Astrocyte (in vitro differentiated cells and primary cell): ENCODE results near the gene OVOL1. TPM values are rescaled to one million over a fixed set of nuclear protein-coding genes. Genes with fewer than 3 reads are reported as not detected.

Source experiments
- DNase-seq: peaks from one replicate; pipeline ENCODE4 v3.0.0-alpha.2; 2010; ENCODE audit warnings: low read depth
- FAIRE-seq: peaks from 2 replicates; lab custom pipeline; 2011; peaks lifted over from hg19 to GRCh38; lab: Jason Lieb, UNC
- H2AFZ ChIP-seq: 2 replicates; pipeline ENCODE4 v1.6.0; 2012; ENCODE audit warnings: low read depth, low read length, inconsistent platforms
- H3K27ac ChIP-seq: 2 replicates; pipeline ENCODE4 v1.5.1; 2011; ENCODE audit warnings: low read depth, low read length, inconsistent platforms
- H3K27me3 ChIP-seq: 2 replicates; pipeline ENCODE4 v1.6.0; 2011; ENCODE audit warnings: low read length, inconsistent platforms; ENCODE audit not compliant: insufficient read depth
- H3K36me3 ChIP-seq: 2 replicates; pipeline ENCODE4 v1.5.1; 2011; ENCODE audit warnings: low read length, inconsistent platforms; ENCODE audit not compliant: insufficient read depth
- H3K4me1 ChIP-seq: 2 replicates; pipeline ENCODE4 v1.5.1; 2011; ENCODE audit warnings: low read length, inconsistent platforms; ENCODE audit not compliant: insufficient read depth
- H3K4me2 ChIP-seq: 2 replicates; pipeline ENCODE4 v1.6.0; 2012; ENCODE audit warnings: low read length, inconsistent platforms
- H3K4me3 ChIP-seq: 2 replicates; pipeline ENCODE4 v1.5.1; 2011; ENCODE audit warnings: low read depth, mild to moderate bottlenecking, low read length, inconsistent platforms; ENCODE audit not compliant: insufficient read depth
- H3K79me2 ChIP-seq: 2 replicates; pipeline ENCODE4 v1.6.0; 2012; ENCODE audit warnings: mild to moderate bottlenecking, low read length, inconsistent platforms; ENCODE audit not compliant: insufficient read depth
- H3K9ac ChIP-seq: 2 replicates; pipeline ENCODE4 v1.6.0; 2012; ENCODE audit warnings: mild to moderate bottlenecking, low read length, inconsistent platforms
- H3K9me3 ChIP-seq: 2 replicates; pipeline ENCODE4 v1.5.1; 2012; ENCODE audit warnings: low read depth, mild to moderate bottlenecking, low read length, inconsistent platforms; ENCODE audit not compliant: insufficient read depth
- H4K20me1 ChIP-seq: 2 replicates; pipeline ENCODE4 v1.6.0; 2012; ENCODE audit warnings: low read length, inconsistent platforms; ENCODE audit not compliant: insufficient read depth
- H3K27ac Mint-ChIP-seq: one replicate; pipeline ENCODE4 v1.8.0; 2021; ENCODE audit warnings: mild to moderate bottlenecking, mixed read lengths; ENCODE audit not compliant: unreplicated experiment
- H3K27me3 Mint-ChIP-seq: one replicate; pipeline ENCODE4 v1.8.0; 2021; ENCODE audit warnings: low read depth, mixed read lengths; ENCODE audit not compliant: unreplicated experiment
- H3K36me3 Mint-ChIP-seq: one replicate; pipeline ENCODE4 v1.8.0; 2021; ENCODE audit warnings: low read depth, mixed read lengths; ENCODE audit not compliant: unreplicated experiment
- H3K4me1 Mint-ChIP-seq: one replicate; pipeline ENCODE4 v1.8.0; 2021; ENCODE audit warnings: low read depth, mixed read lengths; ENCODE audit not compliant: unreplicated experiment
- H3K4me3 Mint-ChIP-seq: one replicate; pipeline ENCODE4 v1.8.0; 2021; ENCODE audit warnings: mild to moderate bottlenecking, moderate library complexity, mixed read lengths; ENCODE audit not compliant: unreplicated experiment
- H3K9me3 Mint-ChIP-seq: one replicate; pipeline ENCODE4 v1.8.0; 2021; ENCODE audit warnings: mild to moderate bottlenecking, mixed read lengths; ENCODE audit not compliant: unreplicated experiment
- CTCF ChIP-seq: IDR thresholded peaks from 2 replicates; pipeline ENCODE4 v1.5.1; 2011; ENCODE audit warnings: low read depth, mild to moderate bottlenecking, inconsistent platforms, low read length, moderate library complexity; ENCODE audit not compliant: insufficient read depth
- EZH2 ChIP-seq: IDR thresholded peaks from 2 replicates; pipeline ENCODE4 v1.6.1; 2012; ENCODE audit warnings: mild to moderate bottlenecking, low read length, inconsistent platforms; ENCODE audit not compliant: insufficient read depth
- total RNA-seq: library from RNA; stranded (reverse); gene quantifications from 2 replicates; pipeline ENCODE4 v1.2.1, GENCODE V29; 2021

The OVOL1 gene
- total RNA-seq, 1 donor from 2014 or later = 1.0 TPM

DNA sequence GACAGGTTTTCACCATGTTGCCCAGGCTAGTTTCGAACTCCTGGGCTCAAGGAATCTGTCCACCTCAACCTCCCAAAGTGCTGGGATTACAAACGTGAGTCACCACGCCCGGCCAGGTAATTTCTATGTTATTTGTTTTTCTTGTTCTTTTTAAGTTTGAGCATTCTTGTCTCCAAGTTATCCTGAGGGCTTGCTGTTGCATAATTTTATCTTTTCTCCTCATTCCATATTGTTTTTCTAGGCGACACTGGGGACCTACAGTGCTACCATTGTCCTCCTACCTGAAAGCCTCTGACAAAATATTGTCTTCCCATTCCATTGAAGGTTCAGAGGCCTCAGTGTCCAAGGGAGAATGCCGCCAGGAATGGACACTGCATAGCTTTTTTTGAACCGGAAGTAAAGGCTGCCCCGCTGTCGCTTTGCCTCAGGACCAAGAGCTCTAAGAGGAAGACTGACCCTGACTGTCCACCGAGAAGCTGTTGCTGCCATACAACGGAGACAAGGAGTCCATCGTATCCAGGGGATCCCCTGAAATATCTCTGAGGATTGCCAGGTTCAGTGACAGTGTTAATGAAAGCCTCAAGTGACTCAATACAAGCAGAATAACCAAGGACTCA is 15.8 kb upstream of the OVOL1 start:
- Mint-ChIP-seq H3K27ac (no peak overlapping the region), H3K36me3 (peaks cover 9% of the 10 kb centered on the region), H3K4me3 (no peak overlapping the region), H3K9me3 (peaks cover 8% of the 10 kb centered on the region), H3K4me1 (no peaks in the 10 kb centered on the region), H3K27me3 (no peaks in the 10 kb centered on the region)
- FAIRE-seq = no peak
- Histone ChIP-seq H4K20me1 (peaks cover 11% of the 10 kb centered on the region), H3K4me1 (no peaks in the 10 kb centered on the region), H3K4me2 (no peak overlapping the region), H3K27me3 (no peaks in the 10 kb centered on the region), H3K9me3 (no peaks in the 10 kb centered on the region), H3K79me2 (no peaks in the 10 kb centered on the region), H2AFZ (no peak overlapping the region), H3K9ac (no peak overlapping the region), H3K36me3 (no peaks in the 10 kb centered on the region), H3K4me3 (no peak overlapping the region), H3K27ac (no peak overlapping the region)
- no peak for DNase-seq
- TF ChIP-seq CTCF (no peak), EZH2 (no peak)

GRCh38 chr11:65771589-65772112 is 15.2 kb upstream of the OVOL1 start:
- no peak for FAIRE-seq

More at GRCh38 chr11:65771589-65772112, 15.2 kb upstream of the OVOL1 start:
- H3K27ac ChIP-seq = no peak overlapping the region
- TF ChIP-seq CTCF (no peak), EZH2 (no peak)
- no peak overlapping the region for H2AFZ ChIP-seq
- DNase-seq = no peak
- H3K4me1 ChIP-seq = no peaks in the 10 kb centered on the region
- H3K27me3 ChIP-seq = no peaks in the 10 kb centered on the region
- Mint-ChIP-seq H3K36me3 (peaks cover 11% of the 10 kb centered on the region), H3K9me3 (peaks cover 6% of the 10 kb centered on the region), H3K4me1 (no peaks in the 10 kb centered on the region), H3K27me3 (no peaks in the 10 kb centered on the region), H3K4me3 (no peak overlapping the region), H3K27ac (no peak overlapping the region)
- no peak overlapping the region for H3K4me2 ChIP-seq
- H3K79me2 ChIP-seq = no peaks in the 10 kb centered on the region
- H3K4me3 ChIP-seq = no peak overlapping the region
- no peak overlapping the region for H3K9ac ChIP-seq
- peaks cover 17% of the 10 kb centered on the region for H4K20me1 ChIP-seq
- no peaks in the 10 kb centered on the region for H3K36me3 ChIP-seq
- H3K9me3 ChIP-seq = no peaks in the 10 kb centered on the region
